Activated naive CD4-positive, alpha-beta T cell treated with anti-CD3 and anti-CD28 coated beads, Interleukin-2, amount 50 U/mL, for 16 hours (primary cell): ENCODE measurements around the gene FOXD2.

Source experiments
- DNase-seq: peaks from one replicate; pipeline ENCODE4 v3.0.0-alpha.2; 2020

Gene FOXD2

GRCh38 chr1:47437447-47438164 lies at the start of gene FOXD2:
TSS of gene FOXD2 (plus strand) at chr1:47438044. CDS start at chr1:47438136, 92 bp downstream.
- DNase-seq: peak; percentile 91

- DNase-seq: peak; percentile 36
Observed at GRCh38 chr1:47388891-47389238, 49.0 kb upstream of the FOXD2 start.

GRCh38 chr1:47389731-47390130 lies 48.1 kb upstream of the FOXD2 start:
- no peak for DNase-seq

GRCh38 chr1:47390843-47391242 lies 47.0 kb upstream of the FOXD2 start:
- no peak for DNase-seq

GRCh38 chr1:47393141-47393540 lies 44.7 kb upstream of the FOXD2 start:
- no peak for DNase-seq

- no peak for DNase-seq
Observed at GRCh38 chr1:47395433-47395832, 42.4 kb upstream of the FOXD2 start.

GRCh38 chr1:47396671-47397196 lies 41.1 kb upstream of the FOXD2 start:
- no peak for DNase-seq

GRCh38 chr1:47399138-47399845 lies 38.6 kb upstream of the FOXD2 start:
- DNase-seq: no peak

GRCh38 chr1:47399846-47400155 lies 38.0 kb upstream of the FOXD2 start:
- no peak for DNase-seq

GRCh38 chr1:47401761-47402160 lies 36.1 kb upstream of the FOXD2 start:
- no peak for DNase-seq

- DNase-seq: no peak
Observed at GRCh38 chr1:47402591-47402990, 35.3 kb upstream of the FOXD2 start.

- DNase-seq: no peak
Observed at GRCh38 chr1:47403321-47403910, 34.4 kb upstream of the FOXD2 start.

GRCh38 chr1:47405697-47406096 lies 32.1 kb upstream of the FOXD2 start:
- no peak for DNase-seq

GRCh38 chr1:47406966-47407365 lies 30.9 kb upstream of the FOXD2 start:
- no peak for DNase-seq

GRCh38 chr1:47407481-47407880 lies 30.4 kb upstream of the FOXD2 start:
- no peak for DNase-seq

- no peak for DNase-seq
Observed at GRCh38 chr1:47409311-47410067, 28.4 kb upstream of the FOXD2 start.

- no peak for DNase-seq
Observed at GRCh38 chr1:47410068-47410455, 27.8 kb upstream of the FOXD2 start.

GRCh38 chr1:47411436-47411835 lies 26.4 kb upstream of the FOXD2 start:
- DNase-seq: no peak

- DNase-seq: no peak
Observed at GRCh38 chr1:47412437-47412836, 25.4 kb upstream of the FOXD2 start.

- no peak for DNase-seq
Observed at GRCh38 chr1:47415728-47416318, 22.0 kb upstream of the FOXD2 start, which contains the start of gene FOXE3. TSS of gene FOXE3 (plus strand) at chr1:47416285. CDS start at chr1:47416316, 31 bp downstream.

- no peak for DNase-seq
Observed at GRCh38 chr1:47416319-47417169, 21.3 kb upstream of the FOXD2 start.
